ENCODE results near the gene NOPCHAP1. TPM values are rescaled to one million over a fixed set of nuclear protein-coding genes. Genes with fewer than 3 reads are reported as not detected.

Gene NOPCHAP1
- total and polyA plus RNA-seq, 10 of the 15 experiments (the other 5 are each of a cell fraction or from before 2014, with no cell fraction given) = 28.0 to 115 (median 40.9) TPM

DNA sequence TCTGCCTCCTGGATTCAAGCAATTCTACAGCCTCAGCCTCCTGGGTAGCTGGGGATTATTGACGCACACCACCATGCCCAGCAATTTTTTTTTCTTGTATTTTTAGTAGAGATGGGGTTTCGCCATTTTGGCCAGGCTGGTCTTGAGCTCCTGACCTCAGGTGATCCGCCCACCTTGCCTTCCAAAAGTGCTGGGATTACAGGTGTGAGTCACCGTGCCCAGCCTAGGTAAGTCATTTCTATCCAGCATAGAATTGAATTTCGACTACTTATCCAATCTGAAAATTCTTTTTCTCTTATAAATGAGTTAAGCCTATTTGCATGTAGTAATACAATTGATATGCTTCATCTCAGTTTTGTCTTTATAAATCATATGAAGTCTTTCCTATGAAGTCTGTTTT is 12.9 kb upstream of the NOPCHAP1 start:
- FAIRE-seq (no peak), DNase-seq (ENCODE audit: low read depth, low spot score) (no peak), ATAC-seq (no peak)
- RAD21 ChIA-PET (ENCODE audit: unreplicated experiment) = interaction anchor here (1.5 kb wide), 1 partner anchor 592 kb away, joined by 4 read pairs; no protein-coding TSS in a partner anchor
- SMC1A ChIA-PET (ENCODE audit: uncharacterized antibody, unreplicated experiment) = interaction anchor here (2.1 kb wide), 1 partner anchor 79 kb away, joined by 7 read pairs; no protein-coding TSS in a partner anchor
- Histone ChIP-seq H3K9me3 (replicated peaks; ENCODE audit: control insufficient read depth, insufficient read depth, low read length) (no peaks in the 10 kb centered on the region; the same call in 2 of the 3 replicates), H3K4me2 (ENCODE audit: control insufficient read depth, insufficient read depth) (no peak overlapping the region), H3K36me3 (ENCODE audit: control insufficient read depth in 2 of 2, insufficient read depth in 2 of 2, low read length in 1 of 2) (no peaks in the 10 kb centered on the region), H3K9ac (ENCODE audit: control insufficient read depth, insufficient read depth, low read length) (no peak overlapping the region), H3K4me1 (ENCODE audit: control insufficient read depth, insufficient read depth, low read length) (peaks cover 21% of the 10 kb centered on the region), H3K27me3 (replicated peaks in 1 of 2; ENCODE audit: control insufficient read depth in 2 of 2, insufficient read depth in 2 of 2, low read length in 1 of 2) (no peaks in the 10 kb centered on the region), H2AFZ (ENCODE audit: control insufficient read depth, low read depth, low read length) (no peak overlapping the region), H3K79me2 (ENCODE audit: control insufficient read depth, insufficient read depth, low read length) (no peaks in the 10 kb centered on the region), H4K20me1 (ENCODE audit: control insufficient read depth, insufficient read depth) (no peaks in the 10 kb centered on the region), H3K27ac (ENCODE audit: control insufficient read depth, insufficient read depth) (no peak overlapping the region), H3K4me3 (no peak overlapping the region)
- POLR2A ChIA-PET = no interaction called here
- no peak for TF ChIP-seq BCL3 (IDR thresholded peaks at IDR 0.05; ENCODE audit: borderline replicate concordance, insufficient read depth, low read depth, low read length, poor library complexity, severe bottlenecking)
- TF ChIP-seq RFX5 (IDR thresholded peaks at IDR 0.05; ENCODE audit: low read depth, low read length) = no peak
- no peak for TF ChIP-seq USF1 (IDR thresholded peaks at IDR 0.05; ENCODE audit: borderline replicate concordance, extremely low read length, insufficient read depth, low read depth, low read length)
- WGBS (ENCODE audit: insufficient coverage, insufficient replicate concordance, low lambda C conversion rate, missing lambda C conversion rate) = over 99% methylated on average over 5 of the region's 5 CpGs
- in situ Hi-C loops (cut with MboI) (no loop called here), intact Hi-C loops (cut with micrococcal nuclease; ENCODE audit: unreplicated experiment) (no loop called here)
- no TSS peak for BruUV-seq (replicated peaks)
- CTCF ChIA-PET = no interaction called here
